RPMI7951 (cell line): ENCODE data around the gene PLXDC2. TPM values are rescaled to one million over a fixed set of nuclear protein-coding genes. Genes with fewer than 3 reads are reported as not detected.
"Not testable (repeated sequence)": the region's sequence is repeated elsewhere in the genome, so short reads cannot be mapped to it uniquely, and the experiment has no call there.

Experiments
- DNase-seq: peaks from one replicate; pipeline ENCODE4 v3.0.0-alpha.2; 2012; ENCODE audit warnings: low read depth
- total RNA-seq: library from RNA; depleted of rRNA; stranded (reverse); fragments of >200 nt; shearing (Covaris generic); gene quantifications from 2 replicates; pipeline ENCODE4 v1.2.3, GENCODE V29; 2014

Gene PLXDC2
- total RNA-seq, 1 experiment from 2014 or later, result 0.24 TPM

GRCh38 chr10:20041931-20042330, 225.7 kb downstream of the PLXDC2 start:
- no peak for DNase-seq

GRCh38 chr10:20045100-20045499, 228.9 kb downstream of the PLXDC2 start:
- not testable (repeated sequence) for DNase-seq

- DNase-seq, result no peak
These were observed 231.9 kb downstream of the PLXDC2 start for GRCh38 chr10:20048161-20048560.

GRCh38 chr10:20058135-20058534, 241.9 kb downstream of the PLXDC2 start:
- no peak for DNase-seq

- no peak for DNase-seq
These were observed 243.0 kb downstream of the PLXDC2 start for GRCh38 chr10:20059084-20059835.

- DNase-seq, result no peak
These were observed 249.6 kb downstream of the PLXDC2 start for GRCh38 chr10:20065814-20066213.

GRCh38 chr10:20073167-20073566, 256.9 kb downstream of the PLXDC2 start:
- no peak for DNase-seq

GRCh38 chr10:20075713-20076112, 259.5 kb downstream of the PLXDC2 start:
- no peak for DNase-seq

- DNase-seq, result no peak
These were observed 268.2 kb downstream of the PLXDC2 start for GRCh38 chr10:20084451-20084850.

GRCh38 chr10:20085115-20085514, 268.9 kb downstream of the PLXDC2 start:
- no peak for DNase-seq

- no peak for DNase-seq
These were observed 271.1 kb downstream of the PLXDC2 start for GRCh38 chr10:20087353-20087752.

GRCh38 chr10:20088061-20088701, 271.9 kb downstream of the PLXDC2 start:
- DNase-seq, result no peak

GRCh38 chr10:20089879-20090278, 273.6 kb downstream of the PLXDC2 start:
- no peak for DNase-seq

- no peak for DNase-seq
These were observed 274.6 kb downstream of the PLXDC2 start for GRCh38 chr10:20090831-20091230.

GRCh38 chr10:20091698-20092097, 275.5 kb downstream of the PLXDC2 start:
- no peak for DNase-seq

GRCh38 chr10:20093600-20093999, 277.4 kb downstream of the PLXDC2 start:
- DNase-seq, result no peak

- DNase-seq, result no peak
These were observed 278.2 kb downstream of the PLXDC2 start for GRCh38 chr10:20094226-20094976.

GRCh38 chr10:20100171-20100570, 283.9 kb downstream of the PLXDC2 start:
- DNase-seq, result peak; percentile 2

- DNase-seq, result no peak
These were observed 289.0 kb downstream of the PLXDC2 start for GRCh38 chr10:20105236-20105635.

- no peak for DNase-seq
These were observed 289.7 kb downstream of the PLXDC2 start for GRCh38 chr10:20105931-20106330.

GRCh38 chr10:20108021-20108420, 291.8 kb downstream of the PLXDC2 start:
- DNase-seq, result no peak

GRCh38 chr10:20109613-20110012, 293.4 kb downstream of the PLXDC2 start:
- DNase-seq, result no peak
